ENCODE results near the gene MACROH2A1.

- no peak for TF ChIP-seq TAF1 (IDR thresholded peaks at IDR 0.05; ENCODE audit: low read depth)
- no peak for TF ChIP-seq EP300 (IDR thresholded peaks at IDR 0.05; ENCODE audit: borderline replicate concordance)
- TF ChIP-seq RAD21 (IDR thresholded peaks at IDR 0.05; ENCODE audit: low read depth), result no peak
- TF ChIP-seq CEBPB (IDR thresholded peaks at IDR 0.05), result no peak
- no peak for TF ChIP-seq REST (IDR thresholded peaks at IDR 0.05; ENCODE audit: low read depth)
- TF ChIP-seq CREB1 (IDR thresholded peaks at IDR 0.05; ENCODE audit: low read depth), result no peak
- TF ChIP-seq FOXM1 (IDR thresholded peaks at IDR 0.05; ENCODE audit: borderline replicate concordance, low read depth), result no peak
- no peak for TF ChIP-seq MAX (IDR thresholded peaks at IDR 0.05)
- no peak for TF ChIP-seq TCF12 (IDR thresholded peaks at IDR 0.05; ENCODE audit: low read depth)
- TF ChIP-seq EGR1 (IDR thresholded peaks at IDR 0.05), result no peak
Measured at GRCh38 chr5:135396459-135397055, 2.5 kb downstream of the MACROH2A1 start.

Data from Ishikawa (cell line).